K562 (cell line): ENCODE results near the gene ANKS1A. TPM values are rescaled to one million over a fixed set of nuclear protein-coding genes. Genes with fewer than 3 reads are reported as not detected.

Source experiments
- ATAC-seq: fragments of 200-7000 bp; cut with Tn5 transposase; 3 replicates; pipeline ENCODE4 v1.9.1; 2020; ENCODE audit warnings: moderate library complexity
- BruUV-seq: library from RNA; stranded (reverse); fragments of 400-500 nt; replicated peaks from 2 replicates; lab custom pipeline; 2021; lab: Mats Ljungman, UMichigan
- CTCF ChIA-PET: fragments of 300-600 bp; formaldehyde crosslinking; extraction: SDS; loops from one replicate; lab custom pipeline; 2021; ENCODE audit warnings: low intra/inter-chr PET ratio; lab: Yijun Ruan, JAX
- POLR2A ChIA-PET: fragments of 300-600, 350-650 bp; sonication (Branson Sonifier 250); formaldehyde crosslinking; extraction: SDS; loops from one replicate; lab custom pipeline; 2021; ENCODE audit warnings: antibody characterized with exemption, inconsistent platforms; lab: Yijun Ruan, JAX
- DNase-seq, 4 experiments: peaks; one replicate each; pipeline versions ENCODE4 v3.0.0 to v3.0.0-alpha.2; 2011 to 2018; ENCODE audit warnings: low spot score in 3 of 4, mixed read lengths in 3 of 4; ENCODE audit errors: extremely low read depth in 1 of 4
- FAIRE-seq: peaks from 2 replicates; lab custom pipeline; 2011; peaks lifted over from hg19 to GRCh38; lab: Jason Lieb, UNC
- H2AFZ ChIP-seq: 2 replicates; pipeline ENCODE4 v1.6.0; 2011; ENCODE audit warnings: low read depth, low read length, control low read depth, inconsistent platforms
- H3K27ac ChIP-seq: fragments of 200-600 bp; 3 replicates; pipeline ENCODE4 v1.8.0; 2011; ENCODE audit warnings: low read depth, mild to moderate bottlenecking, control low read depth, inconsistent platforms, low read length, moderate library complexity, mixed read lengths; ENCODE audit errors: extremely low read depth
- H3K27me3 ChIP-seq, 2 experiments: fragments of 300-600 bp in 1 of 2; 2 replicates in 1 of 2; 3 replicates in 1 of 2; pipeline versions ENCODE4 v1.6.0 to v1.8.0; 2011; ENCODE audit warnings: inconsistent platforms in 2 of 2, low read length in 2 of 2, mild to moderate bottlenecking in 1 of 2, mixed read lengths in 1 of 2, moderate library complexity in 1 of 2; ENCODE audit not compliant: control insufficient read depth in 2 of 2, insufficient read depth in 2 of 2
- H3K36me3 ChIP-seq: fragments of 300-600 bp; 3 replicates; pipeline ENCODE4 v1.8.0; 2011; ENCODE audit warnings: mild to moderate bottlenecking, low read length, inconsistent platforms; ENCODE audit not compliant: control insufficient read depth, insufficient read depth
- H3K4me1 ChIP-seq, 2 experiments: fragments of 200-600 bp in 1 of 2; replicated peaks in 1 of 2; 2 replicates in 1 of 2; 3 replicates in 1 of 2; pipeline versions ENCODE4 v1.5.1 to v1.8.0; 2011; ENCODE audit warnings: inconsistent platforms in 2 of 2, low read length in 2 of 2, mild to moderate bottlenecking in 1 of 2, mixed read lengths in 1 of 2, moderate library complexity in 1 of 2; ENCODE audit not compliant: control insufficient read depth in 2 of 2, insufficient read depth in 2 of 2
- H3K4me2 ChIP-seq: 2 replicates; pipeline ENCODE4 v1.6.1; 2011; ENCODE audit warnings: low read length, control low read depth, inconsistent platforms, mixed read lengths; ENCODE audit not compliant: insufficient read depth
- H3K4me3 ChIP-seq: fragments of 200-600 bp; sonication (generic), shearing (Covaris generic); 2 replicates; pipeline ENCODE4 v1.5.1; 2016; ENCODE audit warnings: control low read depth, inconsistent platforms
- H3K79me2 ChIP-seq: fragments of 200-600 bp; 3 replicates; pipeline ENCODE4 v1.8.0; 2011; ENCODE audit warnings: low read length, inconsistent platforms; ENCODE audit not compliant: control insufficient read depth, insufficient read depth
- H3K9ac ChIP-seq, 2 experiments: 2 replicates each; pipeline versions ENCODE4 v1.6.0 to v1.6.1; 2011; ENCODE audit warnings: low read depth in 2 of 2, low read length in 2 of 2, control low read depth in 1 of 2, inconsistent platforms in 1 of 2, mild to moderate bottlenecking in 1 of 2, mixed read lengths in 1 of 2; ENCODE audit not compliant: insufficient read depth in 1 of 2
- H3K9me1 ChIP-seq: one replicate; pipeline ENCODE4 v1.6.0; 2011; ENCODE audit warnings: inconsistent platforms, mild to moderate bottlenecking, low read length, moderate library complexity; ENCODE audit not compliant: control insufficient read depth, insufficient read depth
- H3K9me3 ChIP-seq: replicated peaks from 2 replicates; pipeline ENCODE4 v1.5.1; 2011; ENCODE audit warnings: low read depth, low read length, inconsistent platforms; ENCODE audit not compliant: control insufficient read depth, insufficient read depth
- H4K20me1 ChIP-seq: replicated peaks from 2 replicates; pipeline ENCODE4 v1.6.1; 2011; ENCODE audit warnings: low read length, inconsistent platforms, mixed read lengths; ENCODE audit not compliant: control insufficient read depth, insufficient read depth
- C11orf30 ChIP-seq: fragments of 450-650 bp; IDR thresholded peaks from 2 replicates; pipeline ENCODE4 v1.6.1; 2016; ENCODE audit warnings: low read depth, mild to moderate bottlenecking
- CEBPB ChIP-seq: fragments of 450-650 bp; IDR thresholded peaks from 2 replicates; pipeline ENCODE4 v1.6.1; 2016; ENCODE audit warnings: missing genetic modification characterization, missing compliant biosample characterization
- DEAF1 ChIP-seq: fragments of 450-650 bp; formaldehyde crosslinking; IDR thresholded peaks from 2 replicates; pipeline ENCODE4 v1.4.0; 2020; ENCODE audit warnings: mild to moderate bottlenecking, moderate library complexity
- ELK3 ChIP-seq: fragments of 450-650 bp; formaldehyde crosslinking; IDR thresholded peaks from 2 replicates; pipeline ENCODE4 v1.4.0; 2020; ENCODE audit warnings: mild to moderate bottlenecking
- ESRRB ChIP-seq: fragments of 250-450 bp; sonication (Bioruptor Pico); IDR thresholded peaks from 2 replicates; pipeline ENCODE4 v1.5.0; 2020; ENCODE audit warnings: mild to moderate bottlenecking, moderate library complexity, borderline replicate concordance
- GATAD2B ChIP-seq: fragments of 450-650 bp; IDR thresholded peaks from 2 replicates; pipeline ENCODE4 v1.6.1; 2017; ENCODE audit warnings: mild to moderate bottlenecking, borderline replicate concordance
- ILK ChIP-seq: fragments of 450-650 bp; IDR thresholded peaks from 2 replicates; pipeline ENCODE4 v1.6.1; 2016; ENCODE audit warnings: missing genetic modification characterization, low read depth, mild to moderate bottlenecking, missing compliant biosample characterization, moderate library complexity, borderline replicate concordance
- MEIS2 ChIP-seq: fragments of 450-650 bp; IDR thresholded peaks from 2 replicates; pipeline ENCODE4 v1.6.1; 2014; ENCODE audit warnings: mild to moderate bottlenecking; ENCODE audit not compliant: partially characterized antibody
- PKNOX1 ChIP-seq: fragments of 450-650 bp; IDR thresholded peaks from 2 replicates; pipeline ENCODE4 v1.6.1; 2016
- SMARCC2 ChIP-seq: fragments of 450-650 bp; IDR thresholded peaks from 2 replicates; pipeline ENCODE4 v1.6.1; 2017; ENCODE audit warnings: antibody characterized with exemption, moderate library complexity, mild to moderate bottlenecking, low read depth
- TBP ChIP-seq: optimal IDR thresholded peaks from 2 replicates; pipeline ENCODE3; 2011; ENCODE audit warnings: low read depth, low read length, improper control_type of control experiment
- ZFPM2 ChIP-seq: fragments of 250-450 bp; sonication (Bioruptor Pico); IDR thresholded peaks from 2 replicates; pipeline ENCODE4 v1.5.1; 2022; ENCODE audit warnings: mild to moderate bottlenecking
- ZNF316 ChIP-seq: fragments of 450-650 bp; IDR thresholded peaks from 2 replicates; pipeline ENCODE4 v1.6.1; 2016
- WGBS: fragments of 100-300 bp; shearing (Covaris generic); methylation state at CpG from one replicate; pipeline ENCODE4 v1.1.6; 2016; ENCODE audit warnings: low coverage, mixed read lengths; ENCODE audit not compliant: insufficient coverage; ENCODE audit errors: missing lambda C conversion rate; 5-methylcytosine and 5-hydroxymethylcytosine counted together
- in situ Hi-C: fragments of 300-500 bp; cut with MboI; formaldehyde crosslinking; loops from 4 replicates; pipeline ENCODE4 v1.15.0; 2018; ENCODE audit warnings: inconsistent platforms, mixed read lengths
- intact Hi-C: fragments of 100-400 bp; cut with micrococcal nuclease; formaldehyde crosslinking; loops from 2 replicates; pipeline ENCODE4 v1.14.2; 2022
- polyA plus RNA-seq, 8 experiments: library from polyadenylated mRNA; depleted of rRNA in 4 of 8; stranded (reverse) in 5 of 8; unstranded in 3 of 8; fragments of >200 nt; fragmentation: Nextera tagmentation in 2 of 8; fragmentation: Illumina TruSeq in 1 of 8; extraction: Ambion mirVana in 2 of 8; extraction: Trizol in 1 of 8; gene quantifications; 2 replicates each; pipeline versions ENCODE4 v1.2.1 to v1.2.3, GENCODE V29; 2011 to 2014; ENCODE audit warnings: inconsistent platforms in 1 of 8, missing spikeins in 1 of 8
- total RNA-seq, 7 experiments: library from RNA; depleted of rRNA in 6 of 7; stranded (reverse); fragments of >200 nt in 6 of 7; fragmentation: Illumina TruSeq in 2 of 7; extraction: Trizol in 2 of 7; gene quantifications; 2 replicates each; pipeline versions ENCODE4 v1.2.1 to v1.2.3, GENCODE V29; 2011 to 2021; ENCODE audit warnings: low replicate concordance in 1 of 7
- TF ChIP-seq, protein P1 (sequence below): fragments of 250-450 bp; sonication (Bioruptor Pico); IDR thresholded peaks from 2 replicates; pipeline ENCODE4 v1.6.1; 2021; ENCODE audit warnings: mild to moderate bottlenecking
- TF ChIP-seq, protein P2 (sequence below): sonication (generic); formaldehyde crosslinking; IDR thresholded peaks from 2 replicates; pipeline ENCODE4 v1.8.0; 2022; ENCODE audit warnings: mild to moderate bottlenecking, missing genetic modification reagents

Gene ANKS1A
- total and polyA plus RNA-seq, 9 of the 15 experiments (the other 6 are each of a cell fraction or from before 2014, with no cell fraction given): 1.1 to 13.8 (median 5.3) TPM

DNA sequence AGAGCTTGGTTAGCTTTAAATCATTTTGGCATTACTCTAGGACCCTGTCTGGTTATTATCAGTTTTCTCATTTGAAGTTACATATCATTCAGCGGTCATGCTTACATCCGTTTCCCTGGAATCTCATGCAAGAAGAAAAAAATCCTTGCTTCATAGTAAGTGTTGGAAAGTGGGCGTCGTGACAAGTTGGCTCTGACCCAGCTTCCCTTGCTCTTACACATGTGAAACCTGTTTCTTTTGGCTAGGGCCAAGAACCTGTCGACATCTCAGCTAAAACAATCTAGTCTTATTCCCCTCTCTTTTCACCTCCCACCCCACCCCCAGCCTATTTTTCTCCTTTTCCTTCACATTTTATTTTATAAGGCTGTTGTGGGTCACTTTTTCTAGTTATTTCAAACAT lies 45.5 kb downstream of the ANKS1A start:
- H3K36me3 ChIP-seq: no peaks in the 10 kb centered on the region
- H3K9ac ChIP-seq: no peak overlapping the region
- no peak overlapping the region for H3K27ac ChIP-seq
- CTCF ChIA-PET: no interaction called here
- no peak overlapping the region for H3K4me3 ChIP-seq
- POLR2A ChIA-PET: interaction anchor here (0.7 kb wide), 1 partner anchor 23 kb away, joined by 4 read pairs; no protein-coding TSS in a partner anchor
- H3K9me3 ChIP-seq: no peaks in the 10 kb centered on the region
- H3K27me3 ChIP-seq: no peaks in the 10 kb centered on the region
- WGBS: 57% methylated on average over 5 of the region's 5 CpGs
- FAIRE-seq (no peak), DNase-seq (no peak), ATAC-seq (no peak)
- no TSS peak for BruUV-seq
- H3K9me1 ChIP-seq: no peaks in the 10 kb centered on the region
- no peaks in the 10 kb centered on the region for H3K79me2 ChIP-seq
- in situ Hi-C loops: no loop called here
- H2AFZ ChIP-seq: no peak overlapping the region
- TF ChIP-seq TBP (no peak), C11orf30 (no peak), ZNF316 (no peak), ILK (tag) (no peak), SMARCC2 (no peak), GATAD2B (no peak), ELK3 (CRISPR knock-in tag) (no peak), MEIS2 (no peak), ESRRB (no peak), ZFPM2 (CRISPR knock-in tag) (no peak), PKNOX1 (no peak), CEBPB (tag) (no peak), DEAF1 (CRISPR knock-in tag) (no peak)
- TF ChIP-seq, protein P1, sequence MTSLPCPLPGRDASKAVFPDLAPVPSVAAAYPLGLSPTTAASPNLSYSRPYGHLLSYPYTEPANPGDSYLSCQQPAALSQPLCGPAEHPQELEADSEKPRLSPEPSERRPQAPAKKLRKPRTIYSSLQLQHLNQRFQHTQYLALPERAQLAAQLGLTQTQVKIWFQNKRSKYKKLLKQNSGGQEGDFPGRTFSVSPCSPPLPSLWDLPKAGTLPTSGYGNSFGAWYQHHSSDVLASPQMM (CRISPR knock-in tag): no peak
- TF ChIP-seq, protein P2, sequence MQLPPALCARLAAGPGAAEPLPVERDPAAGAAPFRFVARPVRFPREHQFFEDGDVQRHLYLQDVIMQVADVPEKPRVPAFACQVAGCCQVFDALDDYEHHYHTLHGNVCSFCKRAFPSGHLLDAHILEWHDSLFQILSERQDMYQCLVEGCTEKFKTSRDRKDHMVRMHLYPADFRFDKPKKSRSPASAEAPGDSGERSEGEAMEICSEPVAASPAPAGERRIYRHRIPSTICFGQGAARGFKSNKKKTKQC (CRISPR knock-in tag): no peak
- TF ChIP-seq, all 486 proteins: peak for 0
- Histone ChIP-seq H3K4me1 (peaks cover under 1 to 3% of the 10 kb centered on the region in 2 experiments; a peak in 1 of 5 replicates), H3K4me2 (no peak overlapping the region), H4K20me1 (0 out of 2 replicates have a peak, but pooled peaks cover 5% of the 10 kb centered on the region)
- intact Hi-C loops: no loop called here
